HCT116 (cell line): ENCODE measurements around the gene RPS15A. TPM values are rescaled to one million over a fixed set of nuclear protein-coding genes. Genes with fewer than 3 reads are reported as not detected.

ENCODE experiments used
- ATAC-seq: fragments of 200-7000 bp; cut with Tn5 transposase; 2 replicates; pipeline ENCODE4 v1.9.1; 2020; ENCODE audit warnings: mild to moderate bottlenecking, moderate library complexity
- BruUV-seq: library from RNA; stranded (reverse); fragments of 400-500 nt; replicated peaks from 2 replicates; lab custom pipeline; 2021; lab: Mats Ljungman, UMichigan
- CTCF ChIA-PET: fragments of 300-600 bp; sonication (Branson Sonifier 250); formaldehyde crosslinking; loops from one replicate; lab custom pipeline; 2021; ENCODE audit warnings: antibody characterized with exemption; lab: Charles Lee
- POLR2A ChIA-PET: fragments of 300-600, 350-600 bp; sonication (Branson Sonifier 250); formaldehyde crosslinking; loops from one replicate; lab custom pipeline; 2021; ENCODE audit warnings: antibody characterized with exemption; lab: Charles Lee
- RAD21 ChIA-PET, 2 experiments: fragments of 300-600 bp; sonication (Branson Sonifier 250); formaldehyde crosslinking; loops; one replicate each; lab custom pipeline; 2023; ENCODE audit warnings: low total read pairs in 2 of 2; ENCODE audit not compliant: uncharacterized antibody in 2 of 2, unreplicated experiment in 2 of 2, low non-redundant PET in 1 of 2; lab: Charles Lee
- DNase-seq: peaks from one replicate; pipeline ENCODE4 v3.0.0-alpha.2; 2010; ENCODE audit warnings: low read depth, low spot score
- H2AFZ ChIP-seq: fragments of 200-600 bp; shearing (Covaris generic), sonication (generic); 2 replicates; pipeline ENCODE4 v1.6.1; 2017; ENCODE audit warnings: low read depth, mixed run types, mixed read lengths, antibody characterized with exemption, low read length; ENCODE audit not compliant: poor library complexity, severe bottlenecking
- H3K27ac ChIP-seq: 2 replicates; pipeline ENCODE4 v1.5.1; 2012; ENCODE audit warnings: low read depth, low read length
- H3K27me3 ChIP-seq: fragments of 200-600 bp; sonication (generic); 2 replicates; pipeline ENCODE4 v1.6.1; 2016; ENCODE audit warnings: mixed run types, low read length, mixed read lengths; ENCODE audit not compliant: insufficient read depth
- H3K36me3 ChIP-seq, 2 experiments: fragments of 200-500 bp in 1 of 2; fragments of 200-600 bp in 1 of 2; sonication (Bioruptor generic) in 1 of 2; sonication (generic) in 1 of 2; 2 replicates each; pipeline versions ENCODE4 v1.5.1 to v1.6.1; 2014 to 2016; ENCODE audit warnings: low read length in 2 of 2, inconsistent platforms in 1 of 2, mixed read lengths in 1 of 2, mixed run types in 1 of 2; ENCODE audit not compliant: insufficient read depth in 2 of 2, control insufficient read depth in 1 of 2
- H3K4me1 ChIP-seq, 2 experiments: fragments of 200-600 bp in 1 of 2; sonication (generic) in 1 of 2; 2 replicates each; pipeline versions ENCODE4 v1.5.1 to v1.6.1; 2012 to 2017; ENCODE audit warnings: low read length in 2 of 2, inconsistent platforms in 1 of 2, mild to moderate bottlenecking in 1 of 2, mixed read lengths in 1 of 2, mixed run types in 1 of 2, moderate library complexity in 1 of 2; ENCODE audit not compliant: insufficient read depth in 2 of 2, control insufficient read depth in 1 of 2
- H3K4me2 ChIP-seq: fragments of 200-600 bp; sonication (generic); 2 replicates; pipeline ENCODE4 v1.6.1; 2017; ENCODE audit warnings: mixed run types, low read length, mixed read lengths
- H3K4me3 ChIP-seq, 2 experiments: fragments of 200-600 bp in 1 of 2; sonication (generic) in 1 of 2; replicated peaks in 1 of 2; 2 replicates each; pipeline ENCODE4 v1.5.1; 2011 to 2016; ENCODE audit warnings: low read length in 2 of 2, control low read depth in 1 of 2, low read depth in 1 of 2, mild to moderate bottlenecking in 1 of 2, mixed read lengths in 1 of 2, mixed run types in 1 of 2
- H3K79me2 ChIP-seq: fragments of 200-600 bp; sonication (generic); 2 replicates; pipeline ENCODE4 v1.6.1; 2017; ENCODE audit warnings: mild to moderate bottlenecking, mixed run types, low read length, moderate library complexity, mixed read lengths; ENCODE audit not compliant: insufficient read depth
- H3K9ac ChIP-seq: fragments of 200-600 bp; sonication (generic); 2 replicates; pipeline ENCODE4 v1.6.1; 2016; ENCODE audit warnings: low read length, mixed read lengths
- H3K9me2 ChIP-seq: fragments of 200-600 bp; sonication (generic), shearing (Covaris generic); 2 replicates; pipeline ENCODE4 v1.6.1; 2017; ENCODE audit warnings: mixed run types, mild to moderate bottlenecking, moderate library complexity; ENCODE audit not compliant: insufficient read depth
- H3K9me3 ChIP-seq, 2 experiments: fragments of 200-500 bp in 1 of 2; fragments of 200-600 bp in 1 of 2; sonication (Bioruptor generic) in 1 of 2; sonication (generic) in 1 of 2; 2 replicates each; pipeline ENCODE4 v1.6.1; 2014 to 2017; ENCODE audit warnings: low read length in 2 of 2, mixed read lengths in 2 of 2, inconsistent platforms in 1 of 2, low read depth in 1 of 2, mild to moderate bottlenecking in 1 of 2, mixed run types in 1 of 2, moderate library complexity in 1 of 2; ENCODE audit not compliant: control insufficient read depth in 1 of 2, insufficient read depth in 1 of 2
- H4K20me1 ChIP-seq: fragments of 200-600 bp; sonication (generic), shearing (Covaris generic); 2 replicates; pipeline ENCODE4 v1.6.1; 2017; ENCODE audit warnings: mixed run types, mild to moderate bottlenecking, moderate library complexity; ENCODE audit not compliant: insufficient read depth
- EGR1 ChIP-seq: IDR thresholded peaks from 2 replicates; pipeline ENCODE4 v1.6.1; 2012; ENCODE audit warnings: low read depth
- ELF1 ChIP-seq: IDR thresholded peaks from 2 replicates; pipeline ENCODE4 v1.6.1; 2012; ENCODE audit warnings: low read depth, borderline replicate concordance
- FOSL1 ChIP-seq: IDR thresholded peaks from 2 replicates; pipeline ENCODE4 v1.6.1; 2012; ENCODE audit warnings: low read depth
- JUND ChIP-seq: IDR thresholded peaks from 2 replicates; pipeline ENCODE4 v1.6.1; 2012
- REST ChIP-seq: IDR thresholded peaks from 2 replicates; pipeline ENCODE4 v1.6.1; 2012; ENCODE audit warnings: low read depth
- SIN3A ChIP-seq: IDR thresholded peaks from 2 replicates; pipeline ENCODE4 v1.6.1; 2012; ENCODE audit warnings: low read depth
- SP1 ChIP-seq: IDR thresholded peaks from 2 replicates; pipeline ENCODE4 v1.6.1; 2012; ENCODE audit warnings: low read depth
- intact Hi-C: fragments of 100-400 bp; cut with micrococcal nuclease; formaldehyde crosslinking; loops from 2 replicates; pipeline ENCODE4 v1.10.0; 2022
- total RNA-seq: library from RNA; stranded (reverse); gene quantifications from one replicate; pipeline ENCODE4 v1.2.1, GENCODE V29; 2021; ENCODE audit not compliant: unreplicated experiment

RPS15A gene
- total RNA-seq, 1 experiment from 2014 or later: 1,686 TPM

GRCh38 chr16:18783430-18784341 is 6.4 kb downstream of the RPS15A start:
- Histone ChIP-seq H4K20me1 (peaks cover 59% of the 10 kb centered on the region; the same call in 1 of the 2 replicates), H3K36me3 (peaks cover 53 to 58% of the 10 kb centered on the region in 2 experiments), H3K27ac (no peak overlapping the region), H2AFZ (no peak overlapping the region), H3K4me1 (peaks cover 2 to 15% of the 10 kb centered on the region in 2 experiments), H3K4me3 (no peak overlapping the region), H3K79me2 (peaks cover 64% of the 10 kb centered on the region), H3K9ac (no peak overlapping the region), H3K9me3 (no peaks in the 10 kb centered on the region), H3K4me2 (no peak overlapping the region), H3K27me3 (no peaks in the 10 kb centered on the region), H3K9me2 (no peaks in the 10 kb centered on the region)
- ChIA-PET CTCF (no interaction called here), RAD21 (no interaction called here), POLR2A (interaction anchor here (9.7 kb wide), 1 partner anchor 18 kb away, joined by 190 read pairs; the partner anchor contains the start of gene ARL6IP1)
- DNase-seq: no peak
- ATAC-seq: no peak
- TF ChIP-seq SIN3A: no peak
- TF ChIP-seq ELF1: no peak
- no peak for TF ChIP-seq EGR1
- TF ChIP-seq SP1: no peak
- TF ChIP-seq JUND: no peak
- no peak for TF ChIP-seq FOSL1
- TF ChIP-seq REST: no peak
- intact Hi-C loops: no loop called here
- BruUV-seq: no TSS peak
